Measurements from ENCODE around the gene MAP3K1.

Gene MAP3K1

GRCh38 chr5:56845904-56846480 lies 30.6 kb downstream of the MAP3K1 start:
- no peak for DNase-seq (ENCODE audit: low read depth, low spot score)

GRCh38 chr5:56848206-56848605 lies 32.9 kb downstream of the MAP3K1 start:
- no peak for DNase-seq (ENCODE audit: low read depth, low spot score)

GRCh38 chr5:56849671-56850070 lies 34.3 kb downstream of the MAP3K1 start:
- DNase-seq (ENCODE audit: low read depth, low spot score), result no peak

GRCh38 chr5:56850423-56850822 lies 35.1 kb downstream of the MAP3K1 start:
- no peak for DNase-seq (ENCODE audit: low read depth, low spot score)

- peak; percentile 18 for DNase-seq (ENCODE audit: low read depth, low spot score)
Observed at GRCh38 chr5:56851258-56851941, 36.1 kb downstream of the MAP3K1 start.

- no peak for DNase-seq (ENCODE audit: low read depth, low spot score)
Observed at GRCh38 chr5:56852228-56853000, 37.1 kb downstream of the MAP3K1 start.

- no peak for DNase-seq (ENCODE audit: low read depth, low spot score)
Observed at GRCh38 chr5:56853698-56854097, 38.3 kb downstream of the MAP3K1 start.

GRCh38 chr5:56854920-56855319 lies 39.6 kb downstream of the MAP3K1 start:
- DNase-seq (ENCODE audit: low read depth, low spot score), result no peak

GRCh38 chr5:56856541-56857178 lies 41.3 kb downstream of the MAP3K1 start:
- DNase-seq (ENCODE audit: low read depth, low spot score), result no peak

- no peak for DNase-seq (ENCODE audit: low read depth, low spot score)
Observed at GRCh38 chr5:56858777-56859442, 43.6 kb downstream of the MAP3K1 start.

GRCh38 chr5:56861893-56862485 lies 46.6 kb downstream of the MAP3K1 start:
- DNase-seq (ENCODE audit: low read depth, low spot score), result no peak

GRCh38 chr5:56862909-56863308 lies 47.6 kb downstream of the MAP3K1 start:
- DNase-seq (ENCODE audit: low read depth, low spot score), result no peak

GRCh38 chr5:56871777-56872176 lies 56.4 kb downstream of the MAP3K1 start:
- DNase-seq (ENCODE audit: low read depth, low spot score), result no peak

GRCh38 chr5:56873056-56873455 lies 57.7 kb downstream of the MAP3K1 start:
- no peak for DNase-seq (ENCODE audit: low read depth, low spot score)

GRCh38 chr5:56876327-56876726 lies 61.0 kb downstream of the MAP3K1 start:
- DNase-seq (ENCODE audit: low read depth, low spot score), result no peak

GRCh38 chr5:56881571-56881970 lies 66.2 kb downstream of the MAP3K1 start:
- no peak for DNase-seq (ENCODE audit: low read depth, low spot score)

- DNase-seq (ENCODE audit: low read depth, low spot score), result no peak
Observed at GRCh38 chr5:56893251-56893951, 78.1 kb downstream of the MAP3K1 start.

GRCh38 chr5:56896763-56897162 lies 81.4 kb downstream of the MAP3K1 start:
- DNase-seq (ENCODE audit: low read depth, low spot score), result no peak

- no peak for DNase-seq (ENCODE audit: low read depth, low spot score)
Observed at GRCh38 chr5:56898213-56898612, 82.9 kb downstream of the MAP3K1 start.

- DNase-seq (ENCODE audit: low read depth, low spot score), result no peak
Observed at GRCh38 chr5:56900395-56900794, 85.0 kb downstream of the MAP3K1 start.
